ENCODE results near the gene IFNAR2. TPM values are rescaled to one million over a fixed set of nuclear protein-coding genes. Genes with fewer than 3 reads are reported as not detected.
A peak's percentile ranks its signal among the peaks of the same experiment; 100 is the strongest.

IFNAR2 gene
- total and polyA plus RNA-seq, 12 donors = 3.3 to 29.7 (median 14.5) TPM

DNA sequence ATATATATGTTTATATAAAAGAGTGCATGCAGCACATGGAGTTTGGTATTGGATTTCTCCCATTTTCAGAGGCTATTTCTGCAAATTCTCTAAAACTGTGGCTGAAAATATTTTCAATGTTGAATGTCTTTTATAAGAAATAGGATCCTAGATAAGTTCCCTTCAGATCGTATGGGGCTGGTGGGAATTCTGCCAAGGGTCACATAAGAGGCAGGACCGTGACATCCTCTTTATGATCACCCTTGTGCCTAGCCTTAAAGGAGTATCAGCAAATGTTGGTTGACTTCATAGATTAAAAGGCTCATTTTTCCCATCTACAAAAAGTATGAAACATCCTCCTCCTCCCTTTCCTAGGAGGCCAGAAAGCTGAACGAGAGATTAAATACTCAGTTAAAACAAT lies 1.3 kb upstream of the IFNAR2 start:
- Histone ChIP-seq H3K4me3 (no peak overlapping the region), H3K36me3 (replicated peaks in 1 of 2) (no peaks in the 10 kb centered on the region), H3K4me1 (replicated peaks in 1 of 2) (peaks cover 0 to 17% of the 10 kb centered on the region in 2 donors), H3K27ac (no peak overlapping the region), H3K9me3 (replicated peaks in 1 of 3) (no peaks in the 10 kb centered on the region), H3K27me3 (no peaks in the 10 kb centered on the region)
- TF ChIP-seq CTCF (IDR thresholded peaks at IDR 0.05) = no peak
- no peak for TF ChIP-seq POLR2A (IDR thresholded peaks at IDR 0.05)
- intact Hi-C loops (cut with DNase I) = no loop called here
- whole genome bisulfite sequencing, 4 donors = 47 to 52% (median 50%) methylated on average over 3 of the region's 3 CpGs
- peak in 1 of 7 donors; percentile 52 for DNase-seq

DNA sequence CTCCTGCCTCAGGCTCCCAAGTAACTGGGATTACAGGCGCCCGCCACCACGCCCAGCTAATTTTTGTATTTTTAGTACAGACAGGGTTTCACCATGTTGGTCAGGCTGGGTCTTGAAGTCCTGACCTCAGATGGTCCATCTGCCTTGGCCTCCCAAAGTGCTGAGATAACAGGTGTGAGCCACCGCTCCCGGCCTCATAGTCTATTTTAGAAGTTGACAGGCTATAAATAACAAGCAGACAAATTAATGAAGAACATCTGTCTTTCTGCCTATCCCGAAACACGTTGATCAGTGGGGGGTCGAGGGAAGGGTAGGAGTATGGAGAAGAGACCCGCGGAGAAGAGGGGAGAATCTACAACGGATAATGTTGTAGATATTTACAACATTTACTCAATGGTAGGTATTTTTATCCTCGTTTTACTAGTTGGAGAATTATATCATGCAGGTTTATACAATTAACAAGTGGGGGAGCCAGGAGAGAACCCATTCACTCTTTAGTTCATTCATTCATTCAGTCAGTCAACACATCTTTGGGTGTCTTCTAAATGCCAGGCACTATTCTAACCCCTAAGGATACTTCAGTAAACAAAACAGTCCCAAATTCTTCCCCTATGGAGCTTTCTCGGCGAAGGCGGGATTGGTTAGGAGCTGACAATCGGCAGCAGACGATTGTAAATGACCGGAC lies 497 bp upstream of the IFNAR2 start:
- Histone ChIP-seq H3K27ac (peak overlapping the region in 2 of 5 donors; percentile 96 to 98), H3K4me3 (peak overlapping the region in 1 of 4 donors; percentile 88), H3K36me3 (replicated peaks in 1 of 2) (no peaks in the 10 kb centered on the region), H3K9me3 (replicated peaks in 1 of 3) (no peaks in the 10 kb centered on the region), H3K4me1 (replicated peaks in 1 of 2) (peaks cover 0 to 17% of the 10 kb centered on the region in 2 donors), H3K27me3 (no peaks in the 10 kb centered on the region)
- DNase-seq = peak in 1 of 7 donors; percentile 50
- WGBS, 4 donors = 37 to 39% (median 38%) methylated on average over 17 to 18 of the region's 18 CpGs
- intact Hi-C loops (cut with DNase I) = no loop called here
- TF ChIP-seq CTCF (IDR thresholded peaks at IDR 0.05) (no peak), POLR2A (IDR thresholded peaks at IDR 0.05) (no peak)

GRCh38 chr21:33230545-33231324 lies 997 bp downstream of the IFNAR2 start:
- no peak for TF ChIP-seq POLR2A (IDR thresholded peaks at IDR 0.05)
- TF ChIP-seq CTCF (IDR thresholded peaks at IDR 0.05) = no peak
- peak overlapping the region; percentile 81 to 88 (median 86) for H3K4me3 ChIP-seq
- WGBS, 4 donors = 3 to 12% (median 6%) methylated on average over 21 to 30 of the region's 30 CpGs
- peak in 6 of 7 donors; percentile 28 to 50 (median 39) for DNase-seq
- no peaks in the 10 kb centered on the region for H3K27me3 ChIP-seq
- H3K9me3 ChIP-seq (replicated peaks in 1 of 3) = no peaks in the 10 kb centered on the region
- intact Hi-C loops (cut with DNase I) = no loop called here
- peaks cover 0 to 17% of the 10 kb centered on the region in 2 donors for H3K4me1 ChIP-seq (replicated peaks in 1 of 2)
- peak overlapping the region; percentile 90 to 98 (median 96) for H3K27ac ChIP-seq
- no peaks in the 10 kb centered on the region for H3K36me3 ChIP-seq (replicated peaks in 1 of 2)

DNA sequence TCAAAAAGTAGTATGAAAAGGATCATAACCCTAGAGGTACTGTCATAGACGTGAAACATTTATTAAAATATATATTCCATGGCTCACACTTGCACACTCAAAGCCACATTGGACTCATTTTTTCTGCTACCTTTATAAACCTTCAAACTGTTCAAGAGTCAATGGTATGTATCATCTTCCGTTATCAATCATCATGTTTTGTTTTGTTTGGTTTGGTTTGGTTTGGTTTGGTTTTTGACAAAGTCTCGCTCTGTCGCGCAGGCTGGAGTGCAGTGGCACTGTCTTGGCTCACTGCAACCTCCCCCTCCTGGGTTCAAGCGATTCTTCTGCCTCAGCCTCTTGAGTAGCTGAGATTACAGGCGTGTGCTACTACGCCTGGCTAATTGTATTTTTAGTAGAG lies 1.8 kb downstream of the IFNAR2 start:
- peaks cover 0 to 17% of the 10 kb centered on the region in 2 donors for H3K4me1 ChIP-seq (replicated peaks in 1 of 2)
- WGBS, 4 donors = 70 to 84% (median 77%) methylated on average over 8 of the region's 8 CpGs
- no peak overlapping the region for H3K27ac ChIP-seq
- TF ChIP-seq CTCF (IDR thresholded peaks at IDR 0.05) = no peak
- no peak for TF ChIP-seq POLR2A (IDR thresholded peaks at IDR 0.05)
- no peaks in the 10 kb centered on the region for H3K9me3 ChIP-seq (replicated peaks in 1 of 3)
- H3K36me3 ChIP-seq (replicated peaks in 1 of 2) = no peaks in the 10 kb centered on the region
- peak overlapping the region in 1 of 4 donors; percentile 88 for H3K4me3 ChIP-seq
- intact Hi-C loops (cut with DNase I) = no loop called here
- no peaks in the 10 kb centered on the region for H3K27me3 ChIP-seq
- peak in 1 of 7 donors; percentile 25 for DNase-seq

All from adrenal gland (tissue), 12 donors.